CD14-positive monocyte (primary cell): ENCODE data around the gene ACYP2. TPM values are rescaled to one million over a fixed set of nuclear protein-coding genes. Genes with fewer than 3 reads are reported as not detected.

ENCODE experiments used
- DNase-seq, 3 donors: peaks; one replicate each; pipeline ENCODE4 v3.0.0-alpha.2; 2011 to 2022
- H2AFZ ChIP-seq: 2 replicates; pipeline ENCODE4 v1.6.0; 2012; ENCODE audit warnings: mild to moderate bottlenecking, low read depth, low read length, inconsistent platforms; ENCODE audit not compliant: insufficient read depth, poor library complexity, severe bottlenecking
- H3K27ac ChIP-seq, 2 donors: 1 replicate in 1 of 2; 2 replicates in 1 of 2; pipeline ENCODE4 v1.5.1; 2012 to 2013; ENCODE audit warnings: low read length in 2 of 2, control low read depth in 1 of 2, inconsistent platforms in 1 of 2, low read depth in 1 of 2, mild to moderate bottlenecking in 1 of 2
- H3K27me3 ChIP-seq, 2 donors: one replicate each; pipeline versions ENCODE4 v1.6.0 to v1.6.1; 2011 to 2013; ENCODE audit warnings: low read length in 2 of 2; ENCODE audit not compliant: control insufficient read depth in 2 of 2, insufficient read depth in 2 of 2
- H3K36me3 ChIP-seq, 2 donors: replicated peaks in 1 of 2; 1 replicate in 1 of 2; 2 replicates in 1 of 2; pipeline versions ENCODE4 v1.5.1 to v1.6.1; 2012 to 2013; ENCODE audit warnings: low read length in 2 of 2, control low read depth in 1 of 2, inconsistent platforms in 1 of 2, mild to moderate bottlenecking in 1 of 2; ENCODE audit not compliant: insufficient read depth in 2 of 2, control insufficient read depth in 1 of 2
- H3K4me1 ChIP-seq, 2 donors: 1 replicate in 1 of 2; 2 replicates in 1 of 2; pipeline versions ENCODE4 v1.5.1 to v1.6.1; 2012 to 2013; ENCODE audit warnings: low read length in 2 of 2, control low read depth in 1 of 2, inconsistent platforms in 1 of 2, mild to moderate bottlenecking in 1 of 2, moderate library complexity in 1 of 2; ENCODE audit not compliant: insufficient read depth in 2 of 2, control insufficient read depth in 1 of 2
- H3K4me2 ChIP-seq: replicated peaks from 2 replicates; pipeline ENCODE3; 2012; ENCODE audit warnings: low read length, moderate library complexity, mild to moderate bottlenecking; ENCODE audit not compliant: poor library complexity, severe bottlenecking; ENCODE audit errors: extremely low read depth
- H3K4me3 ChIP-seq, 3 experiments: fragments of 200-600 bp in 1 of 3; sonication (generic) in 1 of 3; replicated peaks in 1 of 3; 1 replicate in 2 of 3; 2 replicates in 1 of 3; pipeline ENCODE4 v1.5.1; 2011 to 2013; ENCODE audit warnings: low read length in 3 of 3, mild to moderate bottlenecking in 3 of 3, control low read depth in 2 of 3, low read depth in 2 of 3, inconsistent platforms in 1 of 3, moderate library complexity in 1 of 3
- H3K79me2 ChIP-seq: 2 replicates; pipeline ENCODE4 v1.6.0; 2012; ENCODE audit warnings: mild to moderate bottlenecking, control low read depth, inconsistent platforms, low read length, moderate library complexity; ENCODE audit not compliant: insufficient read depth
- H3K9ac ChIP-seq: 2 replicates; pipeline ENCODE4 v1.6.0; 2017; ENCODE audit warnings: low read length, mild to moderate bottlenecking; ENCODE audit not compliant: insufficient read depth, poor library complexity, severe bottlenecking
- H3K9me3 ChIP-seq, 2 donors: replicated peaks in 1 of 2; 1 replicate in 1 of 2; 2 replicates in 1 of 2; pipeline versions ENCODE4 v1.5.1 to v1.6.1; 2012 to 2013; ENCODE audit warnings: low read length in 2 of 2, control low read depth in 1 of 2; ENCODE audit not compliant: control insufficient read depth in 1 of 2, insufficient read depth in 1 of 2
- H4K20me1 ChIP-seq: 2 replicates; pipeline ENCODE4 v1.6.0; 2012; ENCODE audit warnings: mild to moderate bottlenecking, low read length, control low read depth, moderate library complexity; ENCODE audit not compliant: insufficient read depth
- H3K27ac Mint-ChIP-seq, 7 donors: one replicate each; pipeline ENCODE4 v1.8.0; 2020; ENCODE audit warnings: mild to moderate bottlenecking in 7 of 7, mixed read lengths in 7 of 7, moderate library complexity in 6 of 7, inconsistent platforms in 2 of 7
- H3K27me3 Mint-ChIP-seq, 3 donors: one replicate each; pipeline ENCODE4 v1.8.0; 2021 to 2022; ENCODE audit warnings: low read depth in 3 of 3, mild to moderate bottlenecking in 3 of 3, mixed read lengths in 3 of 3, moderate library complexity in 3 of 3, inconsistent platforms in 1 of 3
- H3K36me3 Mint-ChIP-seq, 2 donors: one replicate each; pipeline ENCODE4 v1.8.0; 2020; ENCODE audit warnings: mixed read lengths in 2 of 2, inconsistent platforms in 1 of 2, mild to moderate bottlenecking in 1 of 2
- H3K4me1 Mint-ChIP-seq: one replicate; pipeline ENCODE4 v1.8.0; 2020; ENCODE audit warnings: mild to moderate bottlenecking, mixed read lengths
- H3K4me3 Mint-ChIP-seq, 2 donors: one replicate each; pipeline ENCODE4 v1.8.0; 2020; ENCODE audit warnings: mild to moderate bottlenecking in 2 of 2, mixed read lengths in 2 of 2, moderate library complexity in 1 of 2
- H3K9me3 Mint-ChIP-seq, 7 donors: one replicate each; pipeline ENCODE4 v1.8.0; 2020 to 2022; ENCODE audit warnings: mixed read lengths in 7 of 7, mild to moderate bottlenecking in 6 of 7, moderate library complexity in 6 of 7, inconsistent platforms in 2 of 7
- WGBS: methylation state at CpG from one replicate; pipeline ENCODE4 v1.1.5; 2013; ENCODE audit warnings: missing lambda C conversion rate; ENCODE audit not compliant: insufficient coverage; 5-methylcytosine and 5-hydroxymethylcytosine counted together
- intact Hi-C, 2 donors: fragments of 100-400 bp; cut with micrococcal nuclease; formaldehyde crosslinking; loops; one replicate each; pipeline versions ENCODE4 v1.15.0 to v1.15.1; 2023
- polyA plus RNA-seq, 3 donors: library from polyadenylated mRNA; depleted of rRNA in 1 of 3; unstranded in 2 of 3; stranded (reverse) in 1 of 3; fragments of 300-500 nt in 2 of 3; fragments of >200 nt in 1 of 3; fragmentation: Illumina TruSeq in 2 of 3; gene quantifications; 1 replicate in 2 of 3; 2 replicates in 1 of 3; pipeline ENCODE4 v1.2.3, GENCODE V29; 2012 to 2021
- TF ChIP-seq, protein P1 (sequence below): fragments of 200-600 bp; IDR thresholded peaks from one replicate; pipeline ENCODE4 v1.8.0; 2022; ENCODE audit warnings: antibody characterized with exemption, mild to moderate bottlenecking

Gene ACYP2
- polyA plus RNA-seq, 3 donors: 6.2 to 10.8 (median 10.3) TPM

DNA sequence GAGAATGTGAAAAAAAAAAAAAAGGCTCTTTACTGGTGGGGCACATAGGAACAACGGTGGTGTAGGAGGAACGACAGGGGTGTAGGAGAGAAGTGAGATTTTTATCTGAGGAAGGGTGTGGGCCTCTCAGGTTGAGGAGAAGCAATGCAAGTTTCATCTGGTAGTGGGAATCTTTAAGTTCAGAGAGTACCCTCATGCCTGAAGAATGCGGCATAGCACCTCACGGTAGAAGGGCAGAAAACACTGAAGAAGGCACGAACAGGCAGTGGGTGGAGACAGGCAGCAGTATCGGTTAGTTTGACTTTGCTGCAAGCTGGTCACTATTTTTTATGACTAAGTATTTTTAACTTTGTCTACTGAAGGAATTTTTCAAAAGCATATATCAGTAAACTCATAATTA lies 192.8 kb downstream of the ACYP2 start:
- no peak overlapping the region for H3K9ac ChIP-seq
- Mint-ChIP-seq H3K27ac (peak overlapping the region in 1 of 7 donors; percentile 43), H3K27me3 (peaks cover 0 to 1% (median 0%) of the 10 kb centered on the region in 3 donors), H3K4me1 (no peaks in the 10 kb centered on the region), H3K4me3 (no peak overlapping the region), H3K9me3 (no peaks in the 10 kb centered on the region), H3K36me3 (no peaks in the 10 kb centered on the region)
- no peaks in the 10 kb centered on the region for H3K79me2 ChIP-seq
- TF ChIP-seq, protein P1, sequence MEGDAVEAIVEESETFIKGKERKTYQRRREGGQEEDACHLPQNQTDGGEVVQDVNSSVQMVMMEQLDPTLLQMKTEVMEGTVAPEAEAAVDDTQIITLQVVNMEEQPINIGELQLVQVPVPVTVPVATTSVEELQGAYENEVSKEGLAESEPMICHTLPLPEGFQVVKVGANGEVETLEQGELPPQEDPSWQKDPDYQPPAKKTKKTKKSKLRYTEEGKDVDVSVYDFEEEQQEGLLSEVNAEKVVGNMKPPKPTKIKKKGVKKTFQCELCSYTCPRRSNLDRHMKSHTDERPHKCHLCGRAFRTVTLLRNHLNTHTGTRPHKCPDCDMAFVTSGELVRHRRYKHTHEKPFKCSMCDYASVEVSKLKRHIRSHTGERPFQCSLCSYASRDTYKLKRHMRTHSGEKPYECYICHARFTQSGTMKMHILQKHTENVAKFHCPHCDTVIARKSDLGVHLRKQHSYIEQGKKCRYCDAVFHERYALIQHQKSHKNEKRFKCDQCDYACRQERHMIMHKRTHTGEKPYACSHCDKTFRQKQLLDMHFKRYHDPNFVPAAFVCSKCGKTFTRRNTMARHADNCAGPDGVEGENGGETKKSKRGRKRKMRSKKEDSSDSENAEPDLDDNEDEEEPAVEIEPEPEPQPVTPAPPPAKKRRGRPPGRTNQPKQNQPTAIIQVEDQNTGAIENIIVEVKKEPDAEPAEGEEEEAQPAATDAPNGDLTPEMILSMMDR: no peak
- intact Hi-C loops: no loop called here
- no peaks in the 10 kb centered on the region for H3K36me3 ChIP-seq
- no peaks in the 10 kb centered on the region for H3K9me3 ChIP-seq
- no peak overlapping the region for H2AFZ ChIP-seq
- H4K20me1 ChIP-seq: no peaks in the 10 kb centered on the region
- H3K27ac ChIP-seq: no peak overlapping the region
- WGBS: 90% methylated on average over 3 of the region's 6 CpGs
- H3K4me3 ChIP-seq: no peak overlapping the region
- H3K27me3 ChIP-seq: no peaks in the 10 kb centered on the region
- H3K4me1 ChIP-seq: no peaks in the 10 kb centered on the region
- H3K4me2 ChIP-seq: no peak overlapping the region
- no peak for DNase-seq

DNA sequence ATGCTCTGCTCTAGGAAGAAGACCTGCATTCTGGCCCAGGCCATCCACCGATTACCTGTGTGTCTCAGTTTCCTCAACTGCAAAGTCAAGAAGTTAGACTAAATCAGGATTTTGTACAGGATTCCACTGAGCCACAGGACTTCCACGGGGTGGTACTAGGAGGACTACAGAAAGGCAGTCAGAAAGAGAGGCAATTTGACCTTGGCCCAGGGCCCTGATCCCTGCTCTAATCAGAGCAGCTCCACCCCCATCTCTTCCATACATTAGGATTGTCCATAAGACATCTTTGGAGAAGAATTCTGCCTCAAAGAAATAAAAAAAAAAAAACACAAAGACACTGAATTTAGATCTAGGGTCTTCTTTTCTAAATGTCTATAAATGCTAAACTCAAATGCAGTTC lies 193.4 kb downstream of the ACYP2 start:
- no peaks in the 10 kb centered on the region for H3K9me3 Mint-ChIP-seq
- WGBS: 92% methylated on average over 1 of the region's 2 CpGs
- no peak overlapping the region for H3K4me3 ChIP-seq
- H3K27ac ChIP-seq: no peak overlapping the region
- H3K4me1 Mint-ChIP-seq: no peaks in the 10 kb centered on the region
- H3K27ac Mint-ChIP-seq: no peak overlapping the region
- intact Hi-C loops: no loop called here
- H3K36me3 ChIP-seq: no peaks in the 10 kb centered on the region
- no peaks in the 10 kb centered on the region for H4K20me1 ChIP-seq
- TF ChIP-seq, protein P1: no peak
- H3K79me2 ChIP-seq: no peaks in the 10 kb centered on the region
- peaks cover 0 to 1% (median 0%) of the 10 kb centered on the region in 3 donors for H3K27me3 Mint-ChIP-seq
- no peaks in the 10 kb centered on the region for H3K9me3 ChIP-seq
- no peak overlapping the region for H2AFZ ChIP-seq
- H3K36me3 Mint-ChIP-seq: no peaks in the 10 kb centered on the region
- DNase-seq: no peak
- H3K4me1 ChIP-seq: no peaks in the 10 kb centered on the region
- H3K27me3 ChIP-seq: no peaks in the 10 kb centered on the region
- no peak overlapping the region for H3K9ac ChIP-seq
- H3K4me2 ChIP-seq: no peak overlapping the region
- H3K4me3 Mint-ChIP-seq: no peak overlapping the region
